Panc1 (cell line): Measurements from ENCODE around the gene GPC6. TPM values are rescaled to one million over a fixed set of nuclear protein-coding genes. Genes with fewer than 3 reads are reported as not detected.

ENCODE experiments used
- ATAC-seq: fragments of 200-7000 bp; cut with Tn5 transposase; 2 replicates; pipeline ENCODE4 v1.9.1; 2020; ENCODE audit warnings: mild to moderate bottlenecking, moderate library complexity
- BruUV-seq: library from RNA; stranded (reverse); fragments of 400-500 nt; replicated peaks from 2 replicates; lab custom pipeline; 2021; lab: Mats Ljungman, UMichigan
- CTCF ChIA-PET: fragments of 300-600 bp; sonication (Branson Sonifier 250); formaldehyde crosslinking; loops from one replicate; lab custom pipeline; 2022; ENCODE audit warnings: antibody characterized with exemption; lab: Charles Lee
- POLR2A ChIA-PET: fragments of 300-600 bp; sonication (Branson Sonifier 250); formaldehyde crosslinking; loops from one replicate; lab custom pipeline; 2022; ENCODE audit warnings: antibody characterized with exemption; lab: Charles Lee
- DNase-seq: peaks from one replicate; pipeline ENCODE4 v3.0.0-alpha.2; 2010; ENCODE audit warnings: low read depth, low spot score
- H3K27ac ChIP-seq: 2 replicates; pipeline ENCODE4 v1.5.1; 2011; ENCODE audit warnings: mild to moderate bottlenecking, low read length, inconsistent platforms
- H3K27me3 ChIP-seq: fragments of 200-500 bp; sonication (Bioruptor generic); 2 replicates; pipeline ENCODE4 v1.6.0; 2014; ENCODE audit warnings: low read length, inconsistent platforms; ENCODE audit not compliant: control insufficient read depth, insufficient read depth
- H3K36me3 ChIP-seq: fragments of 200-500 bp; sonication (Bioruptor generic); 2 replicates; pipeline ENCODE4 v1.5.1; 2014; ENCODE audit warnings: inconsistent platforms, mild to moderate bottlenecking, low read length, moderate library complexity; ENCODE audit not compliant: control insufficient read depth, insufficient read depth
- H3K4me1 ChIP-seq: 2 replicates; pipeline ENCODE4 v1.5.1; 2011; ENCODE audit warnings: inconsistent platforms, mild to moderate bottlenecking, low read length, moderate library complexity; ENCODE audit not compliant: control insufficient read depth, insufficient read depth
- H3K4me3 ChIP-seq, 2 experiments: 2 replicates each; pipeline ENCODE4 v1.5.1; 2011 to 2012; ENCODE audit warnings: low read depth in 2 of 2, low read length in 2 of 2, mild to moderate bottlenecking in 2 of 2, inconsistent platforms in 1 of 2, moderate library complexity in 1 of 2
- H3K9me3 ChIP-seq: fragments of 200-500 bp; sonication (Bioruptor generic); 2 replicates; pipeline ENCODE4 v1.5.1; 2014; ENCODE audit warnings: low read depth, mild to moderate bottlenecking, inconsistent platforms, low read length, moderate library complexity; ENCODE audit not compliant: control insufficient read depth, insufficient read depth
- POLR2AphosphoS5 ChIP-seq: IDR thresholded peaks from 2 replicates; pipeline ENCODE4 v1.6.1; 2012; ENCODE audit warnings: mild to moderate bottlenecking, low read depth, low read length, moderate library complexity
- REST ChIP-seq, 2 experiments: IDR thresholded peaks; 2 replicates each; pipeline ENCODE4 v1.6.1; 2011 to 2012; ENCODE audit warnings: low read depth in 2 of 2, control low read depth in 1 of 2, low read length in 1 of 2, mild to moderate bottlenecking in 1 of 2, moderate library complexity in 1 of 2; ENCODE audit not compliant: insufficient read depth in 1 of 2
- SIN3A ChIP-seq: IDR thresholded peaks from 2 replicates; pipeline ENCODE4 v1.6.1; 2012; ENCODE audit warnings: low read depth, mild to moderate bottlenecking, low read length, moderate library complexity, borderline replicate concordance; ENCODE audit not compliant: insufficient read depth
- TCF7L2 ChIP-seq: IDR thresholded peaks from 2 replicates; pipeline ENCODE4 v1.6.1; 2011; ENCODE audit warnings: mild to moderate bottlenecking, low read depth, low read length, inconsistent platforms
- in situ Hi-C: cut with HindIII; loops from 2 replicates; pipeline ENCODE4 v1.10.0; 2016; ENCODE audit warnings: low sequenced_read_pairs, low pct_unique_long_range_greater_than_20kb
- intact Hi-C: fragments of 100-400 bp; cut with micrococcal nuclease; formaldehyde crosslinking; loops from one replicate; pipeline ENCODE4 v1.10.0; 2022; ENCODE audit not compliant: unreplicated experiment
- total RNA-seq: library from RNA; stranded (reverse); gene quantifications from one replicate; pipeline ENCODE4 v1.2.1, GENCODE V29; 2021; ENCODE audit not compliant: unreplicated experiment
- TF ChIP-seq, protein P1 (sequence below): fragments of 450-650 bp; IDR thresholded peaks from 2 replicates; pipeline ENCODE4 v1.5.1; 2017; ENCODE audit warnings: mild to moderate bottlenecking

Gene GPC6
- total RNA-seq, 1 experiment from 2014 or later: 4.8 TPM

GRCh38 chr13:93222976-93223375, 3.6 kb upstream of the GPC6 start:
- Histone ChIP-seq H3K36me3 (no peaks in the 10 kb centered on the region), H3K27ac (no peak overlapping the region), H3K27me3 (no peaks in the 10 kb centered on the region; the same call in 1 of the 2 replicates), H3K9me3 (no peaks in the 10 kb centered on the region), H3K4me3 (no peak overlapping the region), H3K4me1 (no peaks in the 10 kb centered on the region)
- no TSS peak for BruUV-seq
- ATAC-seq (no peak), DNase-seq (no peak)
- intact Hi-C loops (loop anchor here (10.0 kb wide), 1 partner anchor 1142 kb away; no protein-coding TSS in a partner anchor), in situ Hi-C loops (no loop called here)
- no peak for TF ChIP-seq POLR2AphosphoS5
- no peak for TF ChIP-seq REST (IDR thresholded peaks at IDR 0.05; ENCODE audit: insufficient read depth in 1 of 2, low read depth in 2 of 2, low read length in 1 of 2)
- TF ChIP-seq TCF7L2: no peak
- TF ChIP-seq, protein P1, sequence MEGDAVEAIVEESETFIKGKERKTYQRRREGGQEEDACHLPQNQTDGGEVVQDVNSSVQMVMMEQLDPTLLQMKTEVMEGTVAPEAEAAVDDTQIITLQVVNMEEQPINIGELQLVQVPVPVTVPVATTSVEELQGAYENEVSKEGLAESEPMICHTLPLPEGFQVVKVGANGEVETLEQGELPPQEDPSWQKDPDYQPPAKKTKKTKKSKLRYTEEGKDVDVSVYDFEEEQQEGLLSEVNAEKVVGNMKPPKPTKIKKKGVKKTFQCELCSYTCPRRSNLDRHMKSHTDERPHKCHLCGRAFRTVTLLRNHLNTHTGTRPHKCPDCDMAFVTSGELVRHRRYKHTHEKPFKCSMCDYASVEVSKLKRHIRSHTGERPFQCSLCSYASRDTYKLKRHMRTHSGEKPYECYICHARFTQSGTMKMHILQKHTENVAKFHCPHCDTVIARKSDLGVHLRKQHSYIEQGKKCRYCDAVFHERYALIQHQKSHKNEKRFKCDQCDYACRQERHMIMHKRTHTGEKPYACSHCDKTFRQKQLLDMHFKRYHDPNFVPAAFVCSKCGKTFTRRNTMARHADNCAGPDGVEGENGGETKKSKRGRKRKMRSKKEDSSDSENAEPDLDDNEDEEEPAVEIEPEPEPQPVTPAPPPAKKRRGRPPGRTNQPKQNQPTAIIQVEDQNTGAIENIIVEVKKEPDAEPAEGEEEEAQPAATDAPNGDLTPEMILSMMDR: no peak
- TF ChIP-seq SIN3A: no peak
- CTCF ChIA-PET: no interaction called here
- POLR2A ChIA-PET: no interaction called here

GRCh38 chr13:93224535-93224934, 2.1 kb upstream of the GPC6 start:
- no peak for DNase-seq
- POLR2A ChIA-PET: no interaction called here
- no peak overlapping the region for H3K4me3 ChIP-seq
- CTCF ChIA-PET: no interaction called here
- TF ChIP-seq REST (IDR thresholded peaks at IDR 0.05; ENCODE audit: insufficient read depth in 1 of 2, low read depth in 2 of 2, low read length in 1 of 2) (no peak), POLR2AphosphoS5 (no peak), TCF7L2 (no peak), SIN3A (no peak)
- TF ChIP-seq, protein P1: no peak
- BruUV-seq: no TSS peak
- H3K36me3 ChIP-seq: no peaks in the 10 kb centered on the region
- in situ Hi-C loops: no loop called here
- no peak for ATAC-seq
- no peaks in the 10 kb centered on the region; the same call in none of the 2 replicates for H3K27me3 ChIP-seq
- H3K9me3 ChIP-seq: no peaks in the 10 kb centered on the region
- no peaks in the 10 kb centered on the region for H3K4me1 ChIP-seq
- no peak overlapping the region for H3K27ac ChIP-seq
- intact Hi-C loops: loop anchor here (10.0 kb wide), 1 partner anchor 1140 kb away; no protein-coding TSS in a partner anchor
